Measurements from ENCODE around the gene GLI3.

Gene GLI3

GRCh38 chr7:41930538-41931262 lies 306.3 kb downstream of the GLI3 start:
- H3K27ac ChIP-seq (ENCODE audit: insufficient read depth, low read depth, low read length, poor library complexity, severe bottlenecking) = no peak overlapping the region
- WGBS, 2 experiments = 95% methylated on average over 4 of the region's 4 CpGs
- no peaks in the 10 kb centered on the region for H3K9me3 ChIP-seq (ENCODE audit: control insufficient read depth, low read length)
- H3K4me1 ChIP-seq (ENCODE audit: control insufficient read depth, insufficient read depth, low read length) = peaks cover 5% of the 10 kb centered on the region
- H3K27me3 ChIP-seq (ENCODE audit: control insufficient read depth, insufficient read depth, low read length, poor library complexity, severe bottlenecking) = no peaks in the 10 kb centered on the region
- no peak overlapping the region for H3K4me3 ChIP-seq (ENCODE audit: insufficient read depth, low read depth, low read length)
- H3K36me3 ChIP-seq (ENCODE audit: control insufficient read depth, insufficient read depth, low read length) = no peaks in the 10 kb centered on the region

DNA sequence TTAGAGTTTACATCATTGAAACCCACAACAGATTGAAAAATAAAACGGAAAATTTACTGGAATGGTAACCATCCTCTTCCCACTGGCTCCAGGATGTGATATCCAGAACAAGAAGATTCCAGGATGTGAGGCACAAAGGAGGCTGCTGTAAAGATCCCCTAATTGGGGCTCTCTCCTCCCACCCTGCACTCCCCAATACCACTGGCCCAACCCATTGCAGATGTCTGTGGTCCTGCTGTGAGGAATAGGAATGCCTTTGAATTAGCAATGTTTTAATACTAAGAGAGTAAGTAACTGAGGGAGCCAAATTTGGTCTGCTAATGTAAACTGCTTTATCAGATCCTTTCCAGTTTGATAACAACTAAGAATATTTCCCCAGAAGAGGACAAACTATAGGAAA lies 308.2 kb downstream of the GLI3 start:
- peaks cover 5% of the 10 kb centered on the region for H3K4me1 ChIP-seq (ENCODE audit: control insufficient read depth, insufficient read depth, low read length)
- no peaks in the 10 kb centered on the region for H3K36me3 ChIP-seq (ENCODE audit: control insufficient read depth, insufficient read depth, low read length)
- H3K9me3 ChIP-seq (ENCODE audit: control insufficient read depth, low read length) = no peaks in the 10 kb centered on the region
- 82 to 93% methylated on average over 1 of the region's 1 CpG for WGBS, 2 experiments
- H3K27me3 ChIP-seq (ENCODE audit: control insufficient read depth, insufficient read depth, low read length, poor library complexity, severe bottlenecking) = no peaks in the 10 kb centered on the region
- no peak overlapping the region for H3K27ac ChIP-seq (ENCODE audit: insufficient read depth, low read depth, low read length, poor library complexity, severe bottlenecking)
- H3K4me3 ChIP-seq (ENCODE audit: insufficient read depth, low read depth, low read length) = no peak overlapping the region

DNA sequence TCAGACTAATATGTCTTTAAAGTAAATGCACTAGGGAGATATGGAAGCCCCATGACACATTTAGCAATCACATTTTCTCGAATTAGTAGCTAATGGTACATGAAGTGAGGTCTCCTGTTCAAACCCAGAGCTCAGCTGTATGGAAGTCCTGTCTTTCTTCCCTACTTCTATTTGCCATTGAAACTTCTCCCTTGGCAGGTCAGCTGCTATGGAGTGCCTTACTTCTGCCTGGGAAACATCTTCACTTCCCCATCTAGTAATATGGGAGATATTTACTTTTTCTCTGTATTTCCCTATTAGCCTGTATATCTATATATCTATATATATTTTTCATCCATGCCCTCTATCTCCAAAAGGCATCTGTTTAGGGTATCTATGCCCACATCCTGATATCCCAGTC lies 308.8 kb downstream of the GLI3 start:
- Histone ChIP-seq H3K27me3 (ENCODE audit: control insufficient read depth, insufficient read depth, low read length, poor library complexity, severe bottlenecking) (no peaks in the 10 kb centered on the region), H3K4me3 (ENCODE audit: insufficient read depth, low read depth, low read length) (no peak overlapping the region), H3K27ac (ENCODE audit: insufficient read depth, low read depth, low read length, poor library complexity, severe bottlenecking) (no peak overlapping the region), H3K9me3 (ENCODE audit: control insufficient read depth, low read length) (no peaks in the 10 kb centered on the region), H3K4me1 (ENCODE audit: control insufficient read depth, insufficient read depth, low read length) (peaks cover 5% of the 10 kb centered on the region), H3K36me3 (ENCODE audit: control insufficient read depth, insufficient read depth, low read length) (no peaks in the 10 kb centered on the region)
- 94 to 100% methylated on average over 1 of the region's 1 CpG for WGBS, 2 experiments

GRCh38 chr7:41927380-41927779 lies 309.6 kb downstream of the GLI3 start:
- Histone ChIP-seq H3K27me3 (ENCODE audit: control insufficient read depth, insufficient read depth, low read length, poor library complexity, severe bottlenecking) (no peaks in the 10 kb centered on the region), H3K4me1 (ENCODE audit: control insufficient read depth, insufficient read depth, low read length) (peaks cover 5% of the 10 kb centered on the region), H3K27ac (ENCODE audit: insufficient read depth, low read depth, low read length, poor library complexity, severe bottlenecking) (no peak overlapping the region), H3K9me3 (ENCODE audit: control insufficient read depth, low read length) (no peaks in the 10 kb centered on the region), H3K4me3 (ENCODE audit: insufficient read depth, low read depth, low read length) (no peak overlapping the region), H3K36me3 (ENCODE audit: control insufficient read depth, insufficient read depth, low read length) (no peaks in the 10 kb centered on the region)
- WGBS, 2 experiments = 91 to 93% methylated on average over 6 of the region's 6 CpGs

DNA sequence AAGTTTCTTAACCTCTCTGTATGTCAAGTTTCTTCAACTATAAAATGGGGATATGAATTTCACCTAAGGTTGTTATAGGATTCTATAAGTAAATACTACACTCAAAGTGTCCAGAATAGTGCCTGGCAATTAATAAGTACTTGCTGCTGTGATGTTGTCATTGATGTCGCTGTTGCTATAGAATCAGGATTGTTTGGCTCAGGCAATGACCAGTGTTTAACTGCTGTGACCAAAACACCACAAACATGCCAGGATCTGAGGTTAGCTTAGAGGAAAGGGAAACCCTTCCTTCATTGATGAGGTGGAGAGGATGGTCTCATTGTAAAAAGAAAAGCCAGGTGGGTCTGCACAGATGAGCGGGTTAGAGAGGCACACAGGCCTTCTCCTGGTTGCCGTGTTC lies 311.1 kb downstream of the GLI3 start:
- peaks cover 5% of the 10 kb centered on the region for H3K4me1 ChIP-seq (ENCODE audit: control insufficient read depth, insufficient read depth, low read length)
- WGBS, 2 experiments = 91 to 94% methylated on average over 3 of the region's 3 CpGs
- H3K9me3 ChIP-seq (ENCODE audit: control insufficient read depth, low read length) = no peaks in the 10 kb centered on the region

DNA sequence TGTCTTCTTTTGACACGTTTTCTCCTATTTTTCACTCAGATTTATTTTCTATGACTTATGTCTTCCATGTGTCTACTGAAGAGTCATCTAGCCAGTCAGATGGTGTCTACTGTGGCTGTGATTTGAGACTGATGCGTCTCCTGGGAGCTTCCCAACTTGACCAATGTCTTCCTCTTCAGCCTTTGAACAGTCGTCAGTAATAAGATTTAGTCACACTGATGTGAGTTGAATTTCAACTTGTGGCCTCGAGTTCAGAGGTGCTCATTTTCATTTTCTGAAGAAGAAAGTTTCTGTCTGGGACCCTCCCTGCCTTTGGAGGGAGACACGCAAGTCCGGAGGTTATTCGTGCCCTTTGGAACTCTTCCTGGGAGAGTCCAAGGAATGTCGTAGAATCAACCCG lies 312.2 kb downstream of the GLI3 start:
- 90 to 96% methylated on average over 9 of the region's 9 CpGs for WGBS, 2 experiments

More for the DNA sequence above, 311.1 kb downstream of the GLI3 start:
- Histone ChIP-seq H3K4me3 (ENCODE audit: insufficient read depth, low read depth, low read length) (no peak overlapping the region), H3K27me3 (ENCODE audit: control insufficient read depth, insufficient read depth, low read length, poor library complexity, severe bottlenecking) (no peaks in the 10 kb centered on the region), H3K27ac (ENCODE audit: insufficient read depth, low read depth, low read length, poor library complexity, severe bottlenecking) (no peak overlapping the region), H3K36me3 (ENCODE audit: control insufficient read depth, insufficient read depth, low read length) (no peaks in the 10 kb centered on the region)

GRCh38 chr7:41922373-41922772 lies 314.6 kb downstream of the GLI3 start:
- Histone ChIP-seq H3K4me1 (ENCODE audit: control insufficient read depth, insufficient read depth, low read length) (no peaks in the 10 kb centered on the region), H3K9me3 (ENCODE audit: control insufficient read depth, low read length) (no peaks in the 10 kb centered on the region), H3K4me3 (ENCODE audit: insufficient read depth, low read depth, low read length) (no peak overlapping the region), H3K36me3 (ENCODE audit: control insufficient read depth, insufficient read depth, low read length) (no peaks in the 10 kb centered on the region), H3K27me3 (ENCODE audit: control insufficient read depth, insufficient read depth, low read length, poor library complexity, severe bottlenecking) (no peaks in the 10 kb centered on the region), H3K27ac (ENCODE audit: insufficient read depth, low read depth, low read length, poor library complexity, severe bottlenecking) (no peak overlapping the region)
- 91 to 95% methylated on average over 2 of the region's 2 CpGs for WGBS, 2 experiments

More for the DNA sequence above, 312.2 kb downstream of the GLI3 start:
- no peak overlapping the region for H3K4me3 ChIP-seq (ENCODE audit: insufficient read depth, low read depth, low read length)
- H3K36me3 ChIP-seq (ENCODE audit: control insufficient read depth, insufficient read depth, low read length) = no peaks in the 10 kb centered on the region
- no peak overlapping the region for H3K27ac ChIP-seq (ENCODE audit: insufficient read depth, low read depth, low read length, poor library complexity, severe bottlenecking)
- H3K9me3 ChIP-seq (ENCODE audit: control insufficient read depth, low read length) = no peaks in the 10 kb centered on the region
- H3K27me3 ChIP-seq (ENCODE audit: control insufficient read depth, insufficient read depth, low read length, poor library complexity, severe bottlenecking) = no peaks in the 10 kb centered on the region
- H3K4me1 ChIP-seq (ENCODE audit: control insufficient read depth, insufficient read depth, low read length) = peaks cover 5% of the 10 kb centered on the region

GRCh38 chr7:41921453-41921981 lies 315.5 kb downstream of the GLI3 start:
- Histone ChIP-seq H3K4me3 (ENCODE audit: insufficient read depth, low read depth, low read length) (no peak overlapping the region), H3K27ac (ENCODE audit: insufficient read depth, low read depth, low read length, poor library complexity, severe bottlenecking) (no peak overlapping the region), H3K9me3 (ENCODE audit: control insufficient read depth, low read length) (no peaks in the 10 kb centered on the region), H3K36me3 (ENCODE audit: control insufficient read depth, insufficient read depth, low read length) (no peaks in the 10 kb centered on the region), H3K27me3 (ENCODE audit: control insufficient read depth, insufficient read depth, low read length, poor library complexity, severe bottlenecking) (no peaks in the 10 kb centered on the region), H3K4me1 (ENCODE audit: control insufficient read depth, insufficient read depth, low read length) (no peaks in the 10 kb centered on the region)
- 96 to 97% methylated on average over 2 to 3 of the region's 3 CpGs for WGBS, 2 experiments

- Histone ChIP-seq H3K27ac (ENCODE audit: insufficient read depth, low read depth, low read length, poor library complexity, severe bottlenecking) (no peak overlapping the region), H3K36me3 (ENCODE audit: control insufficient read depth, insufficient read depth, low read length) (no peaks in the 10 kb centered on the region), H3K27me3 (ENCODE audit: control insufficient read depth, insufficient read depth, low read length, poor library complexity, severe bottlenecking) (no peaks in the 10 kb centered on the region), H3K9me3 (ENCODE audit: control insufficient read depth, low read length) (no peaks in the 10 kb centered on the region), H3K4me1 (ENCODE audit: control insufficient read depth, insufficient read depth, low read length) (no peaks in the 10 kb centered on the region), H3K4me3 (ENCODE audit: insufficient read depth, low read depth, low read length) (no peak overlapping the region)
- 95 to 98% methylated on average over 5 of the region's 5 CpGs for WGBS, 2 experiments
Observed at GRCh38 chr7:41918597-41918996, 318.4 kb downstream of the GLI3 start.

GRCh38 chr7:41916450-41916927 lies 320.5 kb downstream of the GLI3 start:
- Histone ChIP-seq H3K27ac (ENCODE audit: insufficient read depth, low read depth, low read length, poor library complexity, severe bottlenecking) (no peak overlapping the region), H3K27me3 (ENCODE audit: control insufficient read depth, insufficient read depth, low read length, poor library complexity, severe bottlenecking) (no peaks in the 10 kb centered on the region), H3K9me3 (ENCODE audit: control insufficient read depth, low read length) (no peaks in the 10 kb centered on the region), H3K36me3 (ENCODE audit: control insufficient read depth, insufficient read depth, low read length) (no peaks in the 10 kb centered on the region), H3K4me3 (ENCODE audit: insufficient read depth, low read depth, low read length) (no peak overlapping the region), H3K4me1 (ENCODE audit: control insufficient read depth, insufficient read depth, low read length) (no peaks in the 10 kb centered on the region)
- WGBS, 2 experiments = 94 to 97% methylated on average over 4 to 5 of the region's 5 CpGs

All from ectodermal cell (in vitro differentiated cells).